ENCODE data around the gene GBP1. TPM values are rescaled to one million over a fixed set of nuclear protein-coding genes. Genes with fewer than 3 reads are reported as not detected.

GBP1 gene
- total RNA-seq, 1 experiment from 2014 or later, result 10.4 TPM

GRCh38 chr1:89008511-89008910, 56.5 kb downstream of the GBP1 start:
- no peak for DNase-seq (ENCODE audit: unreplicated experiment)
- TF ChIP-seq CTCF (IDR thresholded peaks at IDR 0.05; ENCODE audit: unreplicated experiment), result no peak
- Mint-ChIP-seq H3K27me3 (ENCODE audit: insufficient read depth, unreplicated experiment) (no peaks in the 10 kb centered on the region), H3K9me3 (ENCODE audit: unreplicated experiment) (no peaks in the 10 kb centered on the region), H3K4me1 (ENCODE audit: insufficient read depth, unreplicated experiment) (no peaks in the 10 kb centered on the region), H3K4me3 (ENCODE audit: unreplicated experiment) (no peak overlapping the region), H3K36me3 (ENCODE audit: insufficient read depth, unreplicated experiment) (peaks cover 67% of the 10 kb centered on the region), H3K27ac (ENCODE audit: low read depth, unreplicated experiment) (no peak overlapping the region)
- intact Hi-C loops (cut with micrococcal nuclease), result no loop called here
- BruUV-seq (replicated peaks), result no TSS peak
- CTCF ChIA-PET, result interaction anchor here (1.0 kb wide), 1 partner anchor 755 kb away, joined by 3 read pairs; no protein-coding TSS in a partner anchor
- POLR2A ChIA-PET, result no interaction called here

DNA sequence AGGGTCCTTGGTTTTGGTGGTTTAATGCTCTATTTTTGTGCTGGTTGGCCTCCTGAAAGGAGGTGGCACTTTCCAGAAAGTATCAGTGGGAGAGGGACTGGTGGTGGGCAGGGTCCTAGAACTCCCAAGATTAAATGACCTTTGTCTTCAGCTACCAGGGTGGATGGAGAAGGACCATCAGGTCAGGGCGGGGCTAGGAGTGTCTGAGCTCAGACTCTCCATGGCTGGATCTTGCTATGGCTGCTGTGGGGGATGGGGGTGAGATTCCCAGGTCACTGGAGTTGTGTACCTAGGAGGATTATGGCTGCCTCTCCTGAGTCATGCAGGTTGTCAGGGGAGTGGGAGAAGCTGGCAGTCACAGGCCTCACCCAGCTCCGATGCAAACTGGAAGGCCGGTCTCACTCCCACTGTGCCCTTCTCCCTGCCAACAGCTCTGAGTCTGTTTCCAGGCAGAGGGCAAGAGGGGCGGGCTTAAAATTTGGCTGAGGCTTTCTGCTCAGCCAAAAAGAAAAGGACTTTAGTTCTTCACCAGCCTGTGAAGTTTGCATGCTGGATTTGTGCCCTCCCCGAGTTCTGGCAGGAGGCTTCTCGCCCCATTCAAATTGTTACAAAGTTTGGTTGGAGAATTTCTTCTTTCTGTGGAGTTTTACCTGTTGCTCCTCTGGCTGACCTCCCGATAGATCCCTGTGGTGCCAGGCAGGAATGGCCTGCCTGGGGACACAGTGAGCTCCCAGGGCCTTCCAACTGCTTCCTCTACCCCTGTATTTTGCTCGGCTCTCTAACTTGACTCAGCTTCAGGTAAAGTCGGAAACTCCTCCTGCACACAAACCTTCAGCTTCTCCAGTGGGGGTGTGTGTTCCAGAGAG, 59.5 kb downstream of the GBP1 start:
- ChIA-PET POLR2A (no interaction called here), CTCF (interaction anchor here (0.6 to 1.0 kb wide), 4 partner anchors 16 to 448 kb away, joined by 3 to 4 read pairs (median 3); no protein-coding TSS in a partner anchor)
- Mint-ChIP-seq H3K4me1 (ENCODE audit: insufficient read depth, unreplicated experiment) (no peaks in the 10 kb centered on the region), H3K36me3 (ENCODE audit: insufficient read depth, unreplicated experiment) (peaks cover 42% of the 10 kb centered on the region), H3K27ac (ENCODE audit: low read depth, unreplicated experiment) (no peak overlapping the region), H3K27me3 (ENCODE audit: insufficient read depth, unreplicated experiment) (no peaks in the 10 kb centered on the region), H3K4me3 (ENCODE audit: unreplicated experiment) (no peak overlapping the region), H3K9me3 (ENCODE audit: unreplicated experiment) (no peaks in the 10 kb centered on the region)
- no peak for TF ChIP-seq CTCF (IDR thresholded peaks at IDR 0.05; ENCODE audit: unreplicated experiment)
- intact Hi-C loops (cut with micrococcal nuclease), result no loop called here
- no peak for DNase-seq (ENCODE audit: unreplicated experiment)
- BruUV-seq (replicated peaks), result no TSS peak

Other genes starting within 250 kb of the GBP1 start
- gene GTF2B, start 173.6 kb downstream of the GBP1 start, total RNA-seq (2022), result 16.9 and 18.8 TPM in 2 replicates
- gene KYAT3, start 72.6 kb downstream of the GBP1 start, total RNA-seq (2022), result 59.1 and 61.5 TPM in 2 replicates
- 16.1 and 18.4 TPM in 2 replicates for gene RBMXL1, start 72.6 kb downstream of the GBP1 start, total RNA-seq (2022)
- 19.4 and 20.1 TPM in 2 replicates for gene GBP3, start 42.3 kb downstream of the GBP1 start, total RNA-seq (2022)
- 1.7 and 2.2 TPM in 2 replicates for gene GBP2, start 60.9 kb upstream of the GBP1 start, total RNA-seq (2022)
- gene GBP7, start 110.8 kb upstream of the GBP1 start, total RNA-seq (2022), result not detected in 2 replicates
- 0.05 TPM in 1 of 2 replicates, not detected in the other for gene GBP4, start 133.7 kb upstream of the GBP1 start, total RNA-seq (2022)
- not detected in 2 replicates for gene GBP5, start 207.7 kb upstream of the GBP1 start, total RNA-seq (2022)

Measured in MCF 10A (cell line).